Right renal cortex interstitium (tissue), 3 donors: ENCODE results near the gene DNAJC15. TPM values are rescaled to one million over a fixed set of nuclear protein-coding genes. Genes with fewer than 3 reads are reported as not detected.

Experiments used
- DNase-seq, 3 donors: peaks; one replicate each; pipeline ENCODE4 v3.0.0-alpha.2; 2013; ENCODE audit warnings: low read depth in 3 of 3, low spot score in 2 of 3
- polyA plus RNA-seq, 3 donors: library from polyadenylated mRNA; unstranded; fragments of 120-200 nt; gene quantifications; one replicate each; pipeline ENCODE4 v1.2.1, GENCODE V29; 2013; ENCODE audit not compliant: insufficient read length in 3 of 3

DNAJC15 gene
- polyA plus RNA-seq, 3 donors: 21.2 to 31.3 (median 30.2) TPM

DNA sequence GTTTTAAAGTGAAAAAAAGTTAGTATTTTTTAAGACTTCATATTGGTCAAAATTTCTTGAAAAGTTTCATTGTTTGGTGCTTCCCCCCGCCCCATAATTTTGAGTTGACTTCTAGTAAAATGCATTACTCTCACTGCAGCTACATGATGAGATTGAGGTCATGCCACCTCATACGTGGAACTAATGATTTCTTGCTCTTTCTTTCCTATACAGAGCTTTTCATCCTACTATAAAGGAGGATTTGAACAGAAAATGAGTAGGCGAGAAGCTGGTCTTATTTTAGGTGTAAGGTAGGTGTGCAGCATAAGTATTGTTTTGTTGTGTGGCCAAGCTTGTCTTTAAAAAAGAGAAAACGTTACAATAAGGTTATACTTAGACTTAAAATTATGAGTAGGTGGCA lies 55.0 kb downstream of the DNAJC15 start:
- no peak for DNase-seq

DNA sequence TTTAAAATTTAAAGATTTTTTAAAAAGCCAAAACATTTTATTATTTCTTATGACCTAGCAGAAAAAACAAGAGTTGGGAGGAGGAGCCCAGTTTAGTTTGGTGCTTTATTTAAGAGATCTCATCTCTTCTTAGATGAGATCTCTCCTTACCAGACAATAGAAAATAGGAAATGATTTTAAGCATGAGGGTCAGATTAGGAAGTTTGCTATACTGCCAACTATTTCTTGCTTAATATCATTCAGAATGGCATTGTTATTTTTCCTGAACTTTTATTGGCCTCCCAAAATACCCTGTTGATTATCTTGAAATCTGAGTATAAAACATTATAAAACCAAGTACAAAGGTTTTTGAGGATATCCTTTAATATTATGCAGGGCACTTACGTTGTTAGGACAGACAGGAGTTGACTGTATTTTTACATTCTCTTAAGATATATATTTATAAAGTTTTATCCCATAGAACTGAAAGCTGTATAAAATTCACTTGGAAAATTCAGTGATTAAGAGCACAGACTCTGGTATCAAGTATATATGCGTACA lies 56.1 kb downstream of the DNAJC15 start:
- no peak for DNase-seq

DNA sequence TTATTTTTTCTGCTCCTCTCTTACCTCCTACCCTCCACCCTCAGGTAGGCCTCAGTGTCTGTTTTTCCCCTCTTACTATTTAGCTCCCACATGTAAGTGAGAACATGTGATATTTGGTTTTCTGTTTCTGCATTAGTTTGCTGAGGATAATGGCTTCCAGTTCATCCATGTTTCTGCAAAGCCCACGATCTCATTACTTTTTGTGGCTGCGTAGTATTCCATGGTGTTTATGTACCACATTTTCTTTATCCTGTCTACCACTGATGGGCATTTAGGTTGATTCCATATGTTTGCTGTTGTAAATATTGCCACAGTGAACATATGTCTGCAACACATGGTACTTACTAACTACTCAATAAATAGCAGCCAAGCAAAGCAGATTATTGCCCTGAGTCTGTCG lies 56.8 kb downstream of the DNAJC15 start:
- no peak for DNase-seq

- no peak for DNase-seq
Measured at GRCh38 chr13:43081866-43082265, 58.5 kb downstream of the DNAJC15 start.

GRCh38 chr13:43083750-43084149 lies 60.4 kb downstream of the DNAJC15 start:
- no peak for DNase-seq

DNA sequence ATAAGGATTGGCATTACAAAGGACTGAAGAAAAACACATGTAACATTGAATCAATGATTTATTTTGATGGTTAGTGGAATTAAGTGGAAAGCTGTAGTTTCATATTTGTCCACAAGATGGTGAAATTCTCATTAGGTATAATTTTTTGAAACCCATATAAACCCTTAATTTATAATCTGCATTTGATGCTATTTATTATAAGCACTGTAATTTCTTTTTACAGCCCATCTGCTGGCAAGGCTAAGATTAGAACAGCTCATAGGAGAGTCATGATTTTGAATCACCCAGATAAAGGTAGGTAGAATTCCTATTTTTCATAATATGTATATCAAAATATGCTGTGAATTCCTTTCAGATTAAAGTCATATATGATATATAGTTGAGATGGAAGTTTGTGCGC lies 62.2 kb downstream of the DNAJC15 start:
- no peak for DNase-seq

DNA sequence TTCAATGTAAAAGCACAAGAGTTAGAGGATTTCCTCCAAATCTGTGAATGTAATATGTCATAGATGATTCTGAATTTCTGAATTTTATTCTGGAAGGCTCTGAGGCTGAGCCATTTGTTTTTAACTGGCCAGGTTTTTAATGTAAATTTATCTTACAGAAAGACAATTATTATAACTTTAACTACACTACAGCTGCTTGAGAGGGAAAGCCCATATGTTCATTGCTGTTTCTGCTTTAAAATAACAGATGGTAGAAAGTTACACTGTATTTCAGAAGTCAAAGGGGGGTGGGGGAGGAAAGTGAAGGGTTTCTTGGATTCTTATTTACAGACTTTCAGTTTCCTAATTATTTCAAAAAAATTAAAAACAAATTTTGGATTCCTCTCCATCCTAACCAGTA lies 62.8 kb downstream of the DNAJC15 start:
- DNase-seq: no peak

DNA sequence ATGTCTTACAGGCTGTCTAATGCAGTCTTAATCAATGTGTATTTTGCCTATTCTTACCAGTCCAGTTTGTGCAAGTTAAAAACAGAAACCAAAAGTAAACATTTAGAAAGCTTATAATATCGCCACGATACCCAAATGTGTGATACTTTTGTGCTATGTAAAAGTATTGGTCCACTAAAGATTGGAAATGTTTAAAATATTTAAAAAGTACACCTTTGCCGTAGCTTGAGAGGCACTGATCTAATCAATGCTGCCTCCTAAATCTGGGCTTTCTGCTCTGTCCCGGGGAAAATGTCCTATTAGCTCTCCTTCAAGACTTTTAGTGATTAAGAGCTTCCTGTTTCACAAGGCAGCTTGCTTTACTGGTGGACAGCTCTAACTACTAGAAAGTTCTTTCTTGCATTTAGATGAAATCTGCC lies 64.7 kb downstream of the DNAJC15 start:
- no peak for DNase-seq

GRCh38 chr13:43089912-43090498 lies 66.6 kb downstream of the DNAJC15 start:
- DNase-seq: no peak

DNA sequence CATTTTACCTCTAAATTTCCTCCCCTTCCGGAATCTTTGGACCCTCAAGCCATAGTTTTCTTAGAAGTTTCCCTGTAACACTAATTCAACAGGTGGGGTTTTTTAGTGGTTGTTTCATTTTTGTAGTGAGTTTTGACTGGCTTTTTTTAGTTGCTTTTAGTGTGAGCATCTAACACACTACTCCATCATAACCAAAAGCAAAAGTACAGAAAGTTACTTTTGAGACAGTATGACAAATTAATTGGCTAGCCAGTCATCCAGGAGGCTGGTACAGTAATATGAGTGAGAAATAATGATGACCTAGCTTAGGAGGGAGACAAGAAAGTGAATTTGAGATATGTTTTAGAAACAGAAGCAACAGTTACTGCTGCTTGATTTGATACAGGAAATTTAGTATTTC lies 71.5 kb downstream of the DNAJC15 start:
- DNase-seq: no peak

GRCh38 chr13:43095771-43096719 lies 72.7 kb downstream of the DNAJC15 start:
- DNase-seq: no peak

DNA sequence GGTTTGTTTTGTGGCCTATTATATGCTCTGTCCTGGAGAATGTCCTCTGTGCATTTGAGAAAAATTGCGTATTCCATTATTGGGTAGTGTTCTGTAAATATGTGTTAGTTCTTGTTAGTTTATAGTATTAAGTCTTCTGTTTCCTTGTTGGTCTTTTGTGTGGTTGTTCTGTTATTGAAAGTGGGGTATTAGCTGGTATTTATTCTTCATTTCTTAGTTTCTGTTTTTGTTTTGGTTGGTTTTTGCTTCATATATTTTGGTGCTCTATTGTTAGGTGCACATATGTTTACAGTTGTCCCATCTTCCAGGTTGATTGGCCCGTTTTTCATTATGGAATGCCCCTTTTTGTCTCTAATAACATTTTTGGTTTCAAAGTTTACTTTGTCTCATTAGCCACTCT lies 77.3 kb downstream of the DNAJC15 start:
- no peak for DNase-seq

DNA sequence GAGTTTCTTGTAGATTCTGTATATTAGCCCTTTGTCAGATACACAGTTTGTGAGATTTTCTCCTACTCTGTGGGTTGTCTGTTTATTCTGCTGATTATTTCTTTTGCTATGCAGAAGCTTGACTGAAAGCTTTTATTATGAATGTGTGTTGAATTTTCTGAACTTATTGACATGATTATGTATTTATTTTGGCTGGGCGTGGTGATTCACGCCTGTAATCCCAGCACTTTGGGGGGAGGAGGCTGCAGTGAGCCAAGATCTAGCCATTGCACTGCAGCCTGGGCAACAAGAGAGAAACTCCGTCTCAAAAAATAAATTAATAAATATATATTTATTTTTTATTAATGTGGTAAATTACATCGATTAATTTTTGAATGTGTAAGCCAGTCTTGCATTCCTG lies 78.9 kb downstream of the DNAJC15 start:
- DNase-seq: no peak

DNA sequence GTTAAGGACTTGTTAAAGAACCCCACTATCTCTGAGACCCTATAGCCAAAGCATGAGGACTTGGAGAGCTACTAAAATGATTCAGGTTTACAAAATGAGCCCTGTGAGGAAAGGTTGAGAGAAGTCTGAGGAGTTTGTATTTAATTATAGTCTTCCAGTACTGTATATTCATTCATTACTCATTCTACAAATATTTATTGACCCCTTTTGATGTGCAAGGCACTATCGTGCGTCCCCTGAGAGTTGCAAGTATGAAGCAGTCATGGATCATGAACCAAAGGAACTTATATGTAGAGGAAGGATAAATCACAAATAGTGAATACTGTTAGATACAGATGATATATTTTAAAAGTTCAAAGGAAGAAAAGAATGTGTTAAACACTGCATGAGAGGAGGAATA lies 84.4 kb downstream of the DNAJC15 start:
- DNase-seq: no peak

DNA sequence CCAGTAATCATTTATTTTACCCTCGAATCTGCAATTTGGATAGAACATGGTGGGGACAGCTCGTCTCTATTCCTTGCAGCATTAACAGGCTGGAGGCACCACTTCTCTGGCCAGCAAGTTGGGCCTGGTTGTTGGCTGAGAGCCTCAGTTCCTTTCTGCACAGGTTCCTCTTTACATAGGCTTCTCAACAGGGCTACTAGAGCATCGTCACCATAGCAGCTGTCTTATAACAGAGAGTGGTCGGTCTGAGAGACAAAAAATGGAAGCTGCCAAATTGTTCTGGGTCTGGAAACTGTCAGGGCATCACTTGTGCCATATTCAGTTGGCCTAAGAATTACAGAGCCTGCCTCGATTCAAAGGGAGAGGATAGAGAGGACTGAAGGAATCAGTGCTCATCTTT lies 86.7 kb downstream of the DNAJC15 start:
- no peak for DNase-seq

DNA sequence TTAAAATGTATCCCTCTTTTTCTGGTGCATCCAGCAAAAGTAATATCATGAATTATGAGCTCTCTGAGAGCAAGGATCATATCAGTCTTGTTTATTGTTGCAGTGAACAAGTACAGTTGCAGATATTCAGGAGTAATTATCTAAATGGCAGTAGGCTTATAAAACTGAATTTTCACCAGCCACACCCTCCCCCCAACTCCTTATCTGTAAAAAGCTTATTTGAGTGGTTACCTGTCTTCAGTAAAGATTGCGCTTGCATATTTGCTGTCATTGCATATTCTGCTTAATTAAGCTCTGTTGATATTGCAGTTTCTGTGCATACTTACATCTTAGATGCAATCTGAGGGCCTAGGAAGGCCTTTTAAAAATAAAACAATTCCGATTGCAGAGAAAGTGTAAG lies 87.3 kb downstream of the DNAJC15 start:
- DNase-seq: no peak

- DNase-seq: no peak
Measured at GRCh38 chr13:43111559-43112400, 88.4 kb downstream of the DNAJC15 start.

GRCh38 chr13:43113603-43114002 lies 90.2 kb downstream of the DNAJC15 start:
- DNase-seq: no peak

DNA sequence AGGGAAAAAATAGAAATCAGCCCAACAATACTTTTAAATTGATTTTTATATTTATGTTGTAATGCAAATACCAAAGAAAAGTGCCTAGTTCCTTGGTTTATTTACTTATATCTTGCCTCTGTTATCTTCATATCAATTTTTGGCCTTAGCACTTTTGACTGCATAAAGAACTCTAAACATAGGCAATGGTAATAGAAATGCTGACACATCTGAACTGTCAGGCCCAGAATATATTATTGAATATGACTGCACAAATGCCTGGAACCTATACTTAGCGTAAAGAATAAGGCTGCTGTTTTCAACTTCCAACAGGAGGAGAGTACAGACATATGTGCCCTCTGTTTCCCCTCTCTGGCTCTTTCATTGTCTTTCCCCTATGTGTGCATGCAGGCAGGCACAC lies 91.1 kb downstream of the DNAJC15 start:
- no peak for DNase-seq

GRCh38 chr13:43115141-43115540 lies 91.8 kb downstream of the DNAJC15 start:
- DNase-seq: no peak

GRCh38 chr13:43116242-43116641 lies 92.9 kb downstream of the DNAJC15 start:
- no peak for DNase-seq
